K562 (cell line): ENCODE results near the gene TRIM47. TPM values are rescaled to one million over a fixed set of nuclear protein-coding genes. Genes with fewer than 3 reads are reported as not detected.

Source experiments
- CEBPB ChIP-seq: fragments of 450-650 bp; IDR thresholded peaks from 2 replicates; pipeline ENCODE4 v1.6.1; 2016; ENCODE audit warnings: missing genetic modification characterization, missing compliant biosample characterization
- HDGF ChIP-seq: fragments of 450-650 bp; IDR thresholded peaks from 2 replicates; pipeline ENCODE4 v1.6.1; 2016
- KAT2B ChIP-seq: IDR thresholded peaks from one replicate; pipeline ENCODE4 v1.6.1; 2012; ENCODE audit warnings: low read depth, mild to moderate bottlenecking, control low read depth, inconsistent platforms, low read length, moderate library complexity
- SOX6 ChIP-seq: fragments of 450-650 bp; IDR thresholded peaks from 2 replicates; pipeline ENCODE4 v1.6.1; 2014; ENCODE audit warnings: mild to moderate bottlenecking
- VEZF1 ChIP-seq: fragments of 200-800 bp; sonication (Bioruptor generic); IDR thresholded peaks from 2 replicates; pipeline ENCODE4 v1.6.1; 2017; ENCODE audit warnings: missing genetic modification characterization, missing compliant biosample characterization
- XRCC5 ChIP-seq: fragments of 200-400 bp; formaldehyde crosslinking; IDR thresholded peaks from 2 replicates; pipeline ENCODE4 v1.6.1; 2017; ENCODE audit warnings: low read depth, mild to moderate bottlenecking, low read length
- ZNF197 ChIP-seq: fragments of 200-800 bp; sonication (Bioruptor generic); IDR thresholded peaks from 2 replicates; pipeline ENCODE4 v1.6.1; 2016; ENCODE audit warnings: low read depth, missing genetic modification characterization, missing compliant biosample characterization
- polyA plus RNA-seq, 8 experiments: library from polyadenylated mRNA; depleted of rRNA in 4 of 8; stranded (reverse) in 5 of 8; unstranded in 3 of 8; fragments of >200 nt; fragmentation: Nextera tagmentation in 2 of 8; fragmentation: Illumina TruSeq in 1 of 8; extraction: Ambion mirVana in 2 of 8; extraction: Trizol in 1 of 8; gene quantifications; 2 replicates each; pipeline versions ENCODE4 v1.2.1 to v1.2.3, GENCODE V29; 2011 to 2014; ENCODE audit warnings: inconsistent platforms in 1 of 8, missing spikeins in 1 of 8
- total RNA-seq, 7 experiments: library from RNA; depleted of rRNA in 6 of 7; stranded (reverse); fragments of >200 nt in 6 of 7; fragmentation: Illumina TruSeq in 2 of 7; extraction: Trizol in 2 of 7; gene quantifications; 2 replicates each; pipeline versions ENCODE4 v1.2.1 to v1.2.3, GENCODE V29; 2011 to 2021; ENCODE audit warnings: low replicate concordance in 1 of 7
- TF ChIP-seq, protein P1 (sequence below): fragments of 200-600 bp; sonication (generic); IDR thresholded peaks from one replicate; pipeline ENCODE4 v1.6.1; 2012; ENCODE audit warnings: mild to moderate bottlenecking, low read depth, low read length, inconsistent platforms
- TF ChIP-seq, protein P2 (sequence below), 3 experiments: fragments of 200-800 bp in 1 of 3; fragments of 250-450 bp in 1 of 3; fragments of 450-650 bp in 1 of 3; sonication (Bioruptor Pico) in 1 of 3; sonication (Bioruptor generic) in 1 of 3; formaldehyde crosslinking in 1 of 3; IDR thresholded peaks; 2 replicates each; pipeline versions ENCODE4 v1.6.1 to v1.8.0; 2016 to 2022; ENCODE audit warnings: mild to moderate bottlenecking in 2 of 3, missing genetic modification characterization in 2 of 3, missing compliant biosample characterization in 1 of 3, moderate library complexity in 1 of 3

Gene TRIM47
- total and polyA plus RNA-seq, 9 of the 15 experiments (the other 6 are each of a cell fraction or from before 2014, with no cell fraction given), result 0.56 to 6.1 (median 3.2) TPM

- TF ChIP-seq, protein P1, sequence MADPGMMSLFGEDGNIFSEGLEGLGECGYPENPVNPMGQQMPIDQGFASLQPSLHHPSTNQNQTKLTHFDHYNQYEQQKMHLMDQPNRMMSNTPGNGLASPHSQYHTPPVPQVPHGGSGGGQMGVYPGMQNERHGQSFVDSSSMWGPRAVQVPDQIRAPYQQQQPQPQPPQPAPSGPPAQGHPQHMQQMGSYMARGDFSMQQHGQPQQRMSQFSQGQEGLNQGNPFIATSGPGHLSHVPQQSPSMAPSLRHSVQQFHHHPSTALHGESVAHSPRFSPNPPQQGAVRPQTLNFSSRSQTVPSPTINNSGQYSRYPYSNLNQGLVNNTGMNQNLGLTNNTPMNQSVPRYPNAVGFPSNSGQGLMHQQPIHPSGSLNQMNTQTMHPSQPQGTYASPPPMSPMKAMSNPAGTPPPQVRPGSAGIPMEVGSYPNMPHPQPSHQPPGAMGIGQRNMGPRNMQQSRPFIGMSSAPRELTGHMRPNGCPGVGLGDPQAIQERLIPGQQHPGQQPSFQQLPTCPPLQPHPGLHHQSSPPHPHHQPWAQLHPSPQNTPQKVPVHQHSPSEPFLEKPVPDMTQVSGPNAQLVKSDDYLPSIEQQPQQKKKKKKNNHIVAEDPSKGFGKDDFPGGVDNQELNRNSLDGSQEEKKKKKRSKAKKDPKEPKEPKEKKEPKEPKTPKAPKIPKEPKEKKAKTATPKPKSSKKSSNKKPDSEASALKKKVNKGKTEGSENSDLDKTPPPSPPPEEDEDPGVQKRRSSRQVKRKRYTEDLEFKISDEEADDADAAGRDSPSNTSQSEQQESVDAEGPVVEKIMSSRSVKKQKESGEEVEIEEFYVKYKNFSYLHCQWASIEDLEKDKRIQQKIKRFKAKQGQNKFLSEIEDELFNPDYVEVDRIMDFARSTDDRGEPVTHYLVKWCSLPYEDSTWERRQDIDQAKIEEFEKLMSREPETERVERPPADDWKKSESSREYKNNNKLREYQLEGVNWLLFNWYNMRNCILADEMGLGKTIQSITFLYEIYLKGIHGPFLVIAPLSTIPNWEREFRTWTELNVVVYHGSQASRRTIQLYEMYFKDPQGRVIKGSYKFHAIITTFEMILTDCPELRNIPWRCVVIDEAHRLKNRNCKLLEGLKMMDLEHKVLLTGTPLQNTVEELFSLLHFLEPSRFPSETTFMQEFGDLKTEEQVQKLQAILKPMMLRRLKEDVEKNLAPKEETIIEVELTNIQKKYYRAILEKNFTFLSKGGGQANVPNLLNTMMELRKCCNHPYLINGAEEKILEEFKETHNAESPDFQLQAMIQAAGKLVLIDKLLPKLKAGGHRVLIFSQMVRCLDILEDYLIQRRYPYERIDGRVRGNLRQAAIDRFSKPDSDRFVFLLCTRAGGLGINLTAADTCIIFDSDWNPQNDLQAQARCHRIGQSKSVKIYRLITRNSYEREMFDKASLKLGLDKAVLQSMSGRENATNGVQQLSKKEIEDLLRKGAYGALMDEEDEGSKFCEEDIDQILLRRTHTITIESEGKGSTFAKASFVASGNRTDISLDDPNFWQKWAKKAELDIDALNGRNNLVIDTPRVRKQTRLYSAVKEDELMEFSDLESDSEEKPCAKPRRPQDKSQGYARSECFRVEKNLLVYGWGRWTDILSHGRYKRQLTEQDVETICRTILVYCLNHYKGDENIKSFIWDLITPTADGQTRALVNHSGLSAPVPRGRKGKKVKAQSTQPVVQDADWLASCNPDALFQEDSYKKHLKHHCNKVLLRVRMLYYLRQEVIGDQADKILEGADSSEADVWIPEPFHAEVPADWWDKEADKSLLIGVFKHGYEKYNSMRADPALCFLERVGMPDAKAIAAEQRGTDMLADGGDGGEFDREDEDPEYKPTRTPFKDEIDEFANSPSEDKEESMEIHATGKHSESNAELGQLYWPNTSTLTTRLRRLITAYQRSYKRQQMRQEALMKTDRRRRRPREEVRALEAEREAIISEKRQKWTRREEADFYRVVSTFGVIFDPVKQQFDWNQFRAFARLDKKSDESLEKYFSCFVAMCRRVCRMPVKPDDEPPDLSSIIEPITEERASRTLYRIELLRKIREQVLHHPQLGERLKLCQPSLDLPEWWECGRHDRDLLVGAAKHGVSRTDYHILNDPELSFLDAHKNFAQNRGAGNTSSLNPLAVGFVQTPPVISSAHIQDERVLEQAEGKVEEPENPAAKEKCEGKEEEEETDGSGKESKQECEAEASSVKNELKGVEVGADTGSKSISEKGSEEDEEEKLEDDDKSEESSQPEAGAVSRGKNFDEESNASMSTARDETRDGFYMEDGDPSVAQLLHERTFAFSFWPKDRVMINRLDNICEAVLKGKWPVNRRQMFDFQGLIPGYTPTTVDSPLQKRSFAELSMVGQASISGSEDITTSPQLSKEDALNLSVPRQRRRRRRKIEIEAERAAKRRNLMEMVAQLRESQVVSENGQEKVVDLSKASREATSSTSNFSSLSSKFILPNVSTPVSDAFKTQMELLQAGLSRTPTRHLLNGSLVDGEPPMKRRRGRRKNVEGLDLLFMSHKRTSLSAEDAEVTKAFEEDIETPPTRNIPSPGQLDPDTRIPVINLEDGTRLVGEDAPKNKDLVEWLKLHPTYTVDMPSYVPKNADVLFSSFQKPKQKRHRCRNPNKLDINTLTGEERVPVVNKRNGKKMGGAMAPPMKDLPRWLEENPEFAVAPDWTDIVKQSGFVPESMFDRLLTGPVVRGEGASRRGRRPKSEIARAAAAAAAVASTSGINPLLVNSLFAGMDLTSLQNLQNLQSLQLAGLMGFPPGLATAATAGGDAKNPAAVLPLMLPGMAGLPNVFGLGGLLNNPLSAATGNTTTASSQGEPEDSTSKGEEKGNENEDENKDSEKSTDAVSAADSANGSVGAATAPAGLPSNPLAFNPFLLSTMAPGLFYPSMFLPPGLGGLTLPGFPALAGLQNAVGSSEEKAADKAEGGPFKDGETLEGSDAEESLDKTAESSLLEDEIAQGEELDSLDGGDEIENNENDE, result no peak
- TF ChIP-seq HDGF (no peak), SOX6 (no peak), XRCC5 (0 out of 2 replicates have a peak, but pooled peaks have one; percentile 36), ZNF197 (CRISPR knock-in tag) (peak; percentile 69), VEZF1 (CRISPR knock-in tag) (peak; percentile 93), KAT2B (no peak), CEBPB (tag) (peak; percentile 83)
- TF ChIP-seq, protein P2, sequence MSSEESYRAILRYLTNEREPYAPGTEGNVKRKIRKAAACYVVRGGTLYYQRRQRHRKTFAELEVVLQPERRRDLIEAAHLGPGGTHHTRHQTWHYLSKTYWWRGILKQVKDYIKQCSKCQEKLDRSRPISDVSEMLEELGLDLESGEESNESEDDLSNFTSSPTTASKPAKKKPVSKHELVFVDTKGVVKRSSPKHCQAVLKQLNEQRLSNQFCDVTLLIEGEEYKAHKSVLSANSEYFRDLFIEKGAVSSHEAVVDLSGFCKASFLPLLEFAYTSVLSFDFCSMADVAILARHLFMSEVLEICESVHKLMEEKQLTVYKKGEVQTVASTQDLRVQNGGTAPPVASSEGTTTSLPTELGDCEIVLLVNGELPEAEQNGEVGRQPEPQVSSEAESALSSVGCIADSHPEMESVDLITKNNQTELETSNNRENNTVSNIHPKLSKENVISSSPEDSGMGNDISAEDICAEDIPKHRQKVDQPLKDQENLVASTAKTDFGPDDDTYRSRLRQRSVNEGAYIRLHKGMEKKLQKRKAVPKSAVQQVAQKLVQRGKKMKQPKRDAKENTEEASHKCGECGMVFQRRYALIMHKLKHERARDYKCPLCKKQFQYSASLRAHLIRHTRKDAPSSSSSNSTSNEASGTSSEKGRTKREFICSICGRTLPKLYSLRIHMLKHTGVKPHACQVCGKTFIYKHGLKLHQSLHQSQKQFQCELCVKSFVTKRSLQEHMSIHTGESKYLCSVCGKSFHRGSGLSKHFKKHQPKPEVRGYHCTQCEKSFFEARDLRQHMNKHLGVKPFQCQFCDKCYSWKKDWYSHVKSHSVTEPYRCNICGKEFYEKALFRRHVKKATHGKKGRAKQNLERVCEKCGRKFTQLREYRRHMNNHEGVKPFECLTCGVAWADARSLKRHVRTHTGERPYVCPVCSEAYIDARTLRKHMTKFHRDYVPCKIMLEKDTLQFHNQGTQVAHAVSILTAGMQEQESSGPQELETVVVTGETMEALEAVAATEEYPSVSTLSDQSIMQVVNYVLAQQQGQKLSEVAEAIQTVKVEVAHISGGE (CRISPR knock-in tag; IDR thresholded peaks at IDR 0.05), result peak in 1 of 3 experiments; percentile 60; a peak in 1 of 6 replicates
Measured at GRCh38 chr17:75843577-75844529, 34.5 kb downstream of the TRIM47 start, which contains the start of gene UNC13D (continued).
